ENCODE measurements around the gene PXMP4.

PXMP4 gene, protein sequence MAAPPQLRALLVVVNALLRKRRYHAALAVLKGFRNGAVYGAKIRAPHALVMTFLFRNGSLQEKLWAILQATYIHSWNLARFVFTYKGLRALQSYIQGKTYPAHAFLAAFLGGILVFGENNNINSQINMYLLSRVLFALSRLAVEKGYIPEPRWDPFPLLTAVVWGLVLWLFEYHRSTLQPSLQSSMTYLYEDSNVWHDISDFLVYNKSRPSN

GRCh38 chr20:33719989-33720709 is at the start of gene PXMP4:
Gene PXMP4 (minus strand): TSS chr20:33720310. CDS start chr20:33720207, 103 bp downstream.
- Histone ChIP-seq H4K20me1 (ENCODE audit: insufficient read depth, low read length) (no peaks in the 10 kb centered on the region), H3K79me2 (ENCODE audit: low read length) (no peaks in the 10 kb centered on the region), H2AFZ (ENCODE audit: low read depth, low read length) (peak within 1 kb of the TSS; percentile 87), H3K36me3 (replicated peaks; ENCODE audit: low read depth, low read length) (no peaks in the 10 kb centered on the region), H3K27me3 (ENCODE audit: low read depth, low read length) (no peaks in the 10 kb centered on the region), H3K27ac (ENCODE audit: low read length) (no peak within 1 kb of the TSS), H3K9me3 (ENCODE audit: insufficient read depth, low read length) (no peaks in the 10 kb centered on the region), H3K4me1 (ENCODE audit: low read length) (peaks cover 5% of the 10 kb centered on the region; the same call in 1 of the 2 replicates), H3K9ac (ENCODE audit: low read length) (peak within 1 kb of the TSS; percentile 71), H3K4me3 (ENCODE audit: low read length) (peak within 1 kb of the TSS; percentile 88), H3K4me2 (ENCODE audit: low read length) (peak within 1 kb of the TSS; percentile 79)
- TF ChIP-seq CTCF (IDR thresholded peaks at IDR 0.05; ENCODE audit: low read depth, low read length) (no peak), EZH2phosphoT487 (IDR thresholded peaks at IDR 0.05; ENCODE audit: low read depth) (no peak)

DNA sequence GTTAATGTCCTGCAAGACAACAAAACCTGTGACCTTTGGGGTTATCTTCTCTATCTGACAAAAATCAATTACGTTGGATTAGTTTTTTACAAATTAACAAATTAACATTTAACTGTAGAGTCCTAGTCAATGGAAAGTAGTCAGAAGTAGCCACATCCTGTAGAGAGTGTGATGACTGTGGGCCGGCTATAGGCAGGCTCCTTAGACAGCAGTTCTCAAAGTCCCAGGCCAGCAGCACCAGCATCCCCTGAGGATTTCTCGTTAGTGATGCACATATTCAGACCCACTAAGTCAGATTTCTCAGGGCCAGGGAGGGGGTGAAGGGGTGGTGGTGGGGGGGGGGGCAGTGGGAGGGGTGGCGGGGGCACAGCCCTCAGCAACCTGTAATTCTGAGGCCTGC is 48.9 kb upstream of the PXMP4 start:
- H3K9me3 ChIP-seq (ENCODE audit: insufficient read depth, low read length), result no peaks in the 10 kb centered on the region
- no peak overlapping the region for H3K27ac ChIP-seq (ENCODE audit: low read length)
- no peaks in the 10 kb centered on the region for H4K20me1 ChIP-seq (ENCODE audit: insufficient read depth, low read length)
- no peaks in the 10 kb centered on the region for H3K79me2 ChIP-seq (ENCODE audit: low read length)
- no peak overlapping the region for H3K4me3 ChIP-seq (ENCODE audit: low read length)
- no peak overlapping the region for H3K9ac ChIP-seq (ENCODE audit: low read length)
- no peak overlapping the region for H2AFZ ChIP-seq (ENCODE audit: low read depth, low read length)
- peaks cover 21% of the 10 kb centered on the region for H3K4me1 ChIP-seq (ENCODE audit: low read length)
- H3K36me3 ChIP-seq (replicated peaks; ENCODE audit: low read depth, low read length), result peaks cover 5% of the 10 kb centered on the region
- no peak for TF ChIP-seq CTCF (IDR thresholded peaks at IDR 0.05; ENCODE audit: low read depth, low read length)
- TF ChIP-seq EZH2phosphoT487 (IDR thresholded peaks at IDR 0.05; ENCODE audit: low read depth), result no peak
- no peaks in the 10 kb centered on the region for H3K27me3 ChIP-seq (ENCODE audit: low read depth, low read length)
- no peak overlapping the region for H3K4me2 ChIP-seq (ENCODE audit: low read length)

- Histone ChIP-seq H3K4me3 (ENCODE audit: low read length) (no peak overlapping the region), H3K4me1 (ENCODE audit: low read length) (peaks cover 9% of the 10 kb centered on the region), H3K27me3 (ENCODE audit: low read depth, low read length) (no peaks in the 10 kb centered on the region), H4K20me1 (ENCODE audit: insufficient read depth, low read length) (no peaks in the 10 kb centered on the region), H3K79me2 (ENCODE audit: low read length) (no peaks in the 10 kb centered on the region), H3K4me2 (ENCODE audit: low read length) (no peak overlapping the region), H3K36me3 (replicated peaks; ENCODE audit: low read depth, low read length) (no peaks in the 10 kb centered on the region), H3K9ac (ENCODE audit: low read length) (no peak overlapping the region), H3K9me3 (ENCODE audit: insufficient read depth, low read length) (no peaks in the 10 kb centered on the region), H3K27ac (ENCODE audit: low read length) (no peak overlapping the region), H2AFZ (ENCODE audit: low read depth, low read length) (no peak overlapping the region)
- TF ChIP-seq EZH2phosphoT487 (IDR thresholded peaks at IDR 0.05; ENCODE audit: low read depth) (no peak), CTCF (IDR thresholded peaks at IDR 0.05; ENCODE audit: low read depth, low read length) (no peak)
These were observed 47.6 kb upstream of the PXMP4 start for GRCh38 chr20:33767777-33768138.

GRCh38 chr20:33766686-33767085 is 46.6 kb upstream of the PXMP4 start:
- H3K27ac ChIP-seq (ENCODE audit: low read length), result no peak overlapping the region
- no peaks in the 10 kb centered on the region for H3K9me3 ChIP-seq (ENCODE audit: insufficient read depth, low read length)
- no peaks in the 10 kb centered on the region for H3K36me3 ChIP-seq (replicated peaks; ENCODE audit: low read depth, low read length)
- H3K27me3 ChIP-seq (ENCODE audit: low read depth, low read length), result no peaks in the 10 kb centered on the region
- no peak overlapping the region for H3K9ac ChIP-seq (ENCODE audit: low read length)
- no peak overlapping the region for H3K4me2 ChIP-seq (ENCODE audit: low read length)
- no peak overlapping the region for H3K4me3 ChIP-seq (ENCODE audit: low read length)
- H4K20me1 ChIP-seq (ENCODE audit: insufficient read depth, low read length), result no peaks in the 10 kb centered on the region
- no peak overlapping the region for H2AFZ ChIP-seq (ENCODE audit: low read depth, low read length)
- no peaks in the 10 kb centered on the region for H3K79me2 ChIP-seq (ENCODE audit: low read length)
- TF ChIP-seq EZH2phosphoT487 (IDR thresholded peaks at IDR 0.05; ENCODE audit: low read depth) (no peak), CTCF (IDR thresholded peaks at IDR 0.05; ENCODE audit: low read depth, low read length) (no peak)
- no peaks in the 10 kb centered on the region for H3K4me1 ChIP-seq (ENCODE audit: low read length)

Measured in OCI-LY3 (cell line).